H1 (cell line): Measurements from ENCODE around the gene CACNA2D4. TPM values are rescaled to one million over a fixed set of nuclear protein-coding genes. Genes with fewer than 3 reads are reported as not detected.

ENCODE experiments used
- CTCF ChIA-PET: fragments of 300-600 bp; sonication (Branson Sonifier 250); formaldehyde crosslinking; loops from one replicate; lab custom pipeline; 2021; ENCODE audit not compliant: partially characterized antibody; lab: Charles Lee
- POLR2A ChIA-PET: fragments of 300-600 bp; sonication (Branson Sonifier 250); formaldehyde crosslinking; loops from one replicate; lab custom pipeline; 2021; ENCODE audit warnings: inconsistent platforms; ENCODE audit not compliant: partially characterized antibody; lab: Charles Lee
- DNase-seq, 2 experiments: peaks; one replicate each; pipeline versions ENCODE4 v3.0.0 to v3.0.0-alpha.2; 2010 to 2022; ENCODE audit warnings: low spot score in 2 of 2, low read depth in 1 of 2, mixed read lengths in 1 of 2
- FAIRE-seq: peaks from 2 replicates; lab custom pipeline; 2011; peaks lifted over from hg19 to GRCh38; lab: Jason Lieb, UNC
- H2AFZ ChIP-seq: 2 replicates; pipeline ENCODE4 v1.8.1; 2012; ENCODE audit warnings: low read length, inconsistent platforms
- H2AK5ac ChIP-seq: 2 replicates; pipeline ENCODE4 v1.6.1; 2013; ENCODE audit warnings: low read depth, low read length
- H2BK120ac ChIP-seq: replicated peaks from 2 replicates; pipeline ENCODE3; 2013; ENCODE audit warnings: low read depth, low read length, inconsistent platforms
- H2BK12ac ChIP-seq: 2 replicates; pipeline ENCODE4 v1.6.1; 2013; ENCODE audit warnings: low read depth, low read length
- H2BK15ac ChIP-seq: 2 replicates; pipeline ENCODE4 v1.6.1; 2013; ENCODE audit warnings: low read length
- H2BK20ac ChIP-seq: 2 replicates; pipeline ENCODE4 v1.6.1; 2013; ENCODE audit warnings: low read length
- H2BK5ac ChIP-seq: 2 replicates; pipeline ENCODE4 v1.6.1; 2013; ENCODE audit warnings: low read depth, low read length
- H3K14ac ChIP-seq: 2 replicates; pipeline ENCODE4 v1.6.1; 2013; ENCODE audit warnings: inconsistent platforms; ENCODE audit not compliant: insufficient read length
- H3K18ac ChIP-seq: 2 replicates; pipeline ENCODE4 v1.6.1; 2013; ENCODE audit warnings: low read length; ENCODE audit errors: extremely low read depth
- H3K23ac ChIP-seq: 2 replicates; pipeline ENCODE4 v1.6.1; 2013; ENCODE audit warnings: inconsistent platforms; ENCODE audit not compliant: insufficient read length
- H3K23me2 ChIP-seq: 2 replicates; pipeline ENCODE4 v1.6.1; 2013; ENCODE audit warnings: low read depth, low read length
- H3K27ac ChIP-seq: 2 replicates; pipeline ENCODE4 v1.6.1; 2011; ENCODE audit warnings: low read depth, low read length, inconsistent platforms
- H3K27me3 ChIP-seq, 4 experiments: replicated peaks in 1 of 4; 1 replicate in 1 of 4; 2 replicates in 3 of 4; pipeline versions ENCODE4 v1.6.1 to v1.8.1; 2011 to 2013; ENCODE audit warnings: low read length in 3 of 4, mild to moderate bottlenecking in 3 of 4, inconsistent platforms in 2 of 4, mixed read lengths in 2 of 4, moderate library complexity in 1 of 4; ENCODE audit not compliant: control insufficient read depth in 3 of 4, insufficient read depth in 3 of 4; ENCODE audit errors: extremely low read depth in 1 of 4
- H3K36me3 ChIP-seq, 4 experiments: 2 replicates each; pipeline versions ENCODE4 v1.6.1 to v1.8.1; 2011 to 2013; ENCODE audit warnings: mild to moderate bottlenecking in 4 of 4, low read length in 3 of 4, moderate library complexity in 2 of 4, control low read depth in 1 of 4, inconsistent platforms in 1 of 4; ENCODE audit not compliant: insufficient read depth in 4 of 4, control insufficient read depth in 2 of 4
- H3K4ac ChIP-seq: replicated peaks from 2 replicates; pipeline ENCODE3; 2013; ENCODE audit warnings: low read length, low read depth, mixed read lengths, inconsistent platforms; ENCODE audit not compliant: insufficient read length
- H3K4me1 ChIP-seq, 4 experiments: replicated peaks in 1 of 4; 1 replicate in 1 of 4; 2 replicates in 3 of 4; pipeline versions ENCODE4 v1.6.1 to v1.8.1; 2011 to 2013; ENCODE audit warnings: low read length in 3 of 4, inconsistent platforms in 2 of 4, mixed read lengths in 1 of 4; ENCODE audit not compliant: insufficient read depth in 4 of 4, control insufficient read depth in 3 of 4
- H3K4me2 ChIP-seq, 2 experiments: 2 replicates each; pipeline versions ENCODE4 v1.6.1 to v1.8.1; 2011 to 2013; ENCODE audit warnings: low read depth in 2 of 2, low read length in 2 of 2, control low read depth in 1 of 2, inconsistent platforms in 1 of 2, mild to moderate bottlenecking in 1 of 2; ENCODE audit not compliant: insufficient read depth in 1 of 2
- H3K4me3 ChIP-seq, 4 experiments: fragments of 200-600, 300-600 bp in 1 of 4; sonication (generic), shearing (Covaris generic), sonication (Bioruptor Twin) in 1 of 4; 2 replicates each; pipeline versions ENCODE4 v1.5.1 to v1.8.1; 2011 to 2016; ENCODE audit warnings: low read length in 4 of 4, low read depth in 3 of 4, control low read depth in 2 of 4, inconsistent platforms in 2 of 4, mild to moderate bottlenecking in 2 of 4, mixed read lengths in 1 of 4, moderate library complexity in 1 of 4; ENCODE audit not compliant: insufficient read depth in 2 of 4; ENCODE audit errors: extremely low read depth in 1 of 4
- H3K56ac ChIP-seq: replicated peaks from 2 replicates; pipeline ENCODE3; 2013; ENCODE audit warnings: low read depth, mild to moderate bottlenecking, mixed read lengths, low read length, inconsistent platforms; ENCODE audit not compliant: insufficient read length
- H3K79me1 ChIP-seq: 2 replicates; pipeline ENCODE4 v1.6.1; 2013; ENCODE audit warnings: low read depth, low read length, control low read depth
- H3K79me2 ChIP-seq, 2 experiments: 2 replicates each; pipeline versions ENCODE4 v1.6.1 to v1.8.1; 2012 to 2013; ENCODE audit warnings: low read length in 2 of 2, mild to moderate bottlenecking in 2 of 2, inconsistent platforms in 1 of 2; ENCODE audit not compliant: insufficient read depth in 2 of 2, control insufficient read depth in 1 of 2
- H3K9ac ChIP-seq, 4 experiments: replicated peaks in 1 of 4; 1 replicate in 1 of 4; 2 replicates in 3 of 4; pipeline versions ENCODE4 v1.6.1 to v1.8.1; 2011 to 2013; ENCODE audit warnings: low read depth in 3 of 4, low read length in 3 of 4, control low read depth in 2 of 4, mild to moderate bottlenecking in 2 of 4, moderate library complexity in 2 of 4, inconsistent platforms in 1 of 4; ENCODE audit errors: extremely low read depth in 1 of 4
- H3K9me3 ChIP-seq, 2 experiments: 2 replicates each; pipeline versions ENCODE4 v1.6.1 to v1.8.1; 2012 to 2013; ENCODE audit warnings: mild to moderate bottlenecking in 2 of 2, moderate library complexity in 2 of 2, control low read depth in 1 of 2, inconsistent platforms in 1 of 2, low read depth in 1 of 2, low read length in 1 of 2, mixed read lengths in 1 of 2; ENCODE audit not compliant: insufficient read depth in 2 of 2
- H4K20me1 ChIP-seq, 2 experiments: replicated peaks in 1 of 2; 2 replicates each; pipeline versions ENCODE3 to v1.8.1; 2011 to 2013; ENCODE audit warnings: inconsistent platforms in 2 of 2, low read length in 2 of 2, mild to moderate bottlenecking in 1 of 2; ENCODE audit not compliant: insufficient read depth in 2 of 2, control insufficient read depth in 1 of 2
- H4K5ac ChIP-seq: 2 replicates; pipeline ENCODE4 v1.6.1; 2013; ENCODE audit warnings: low read length, low read depth, mixed read lengths, inconsistent platforms; ENCODE audit not compliant: insufficient read length
- H4K8ac ChIP-seq: 2 replicates; pipeline ENCODE4 v1.8.0; 2013; ENCODE audit warnings: mild to moderate bottlenecking, moderate library complexity, low read length, inconsistent platforms; ENCODE audit not compliant: insufficient read depth; ENCODE audit errors: extremely low read depth
- H4K91ac ChIP-seq: replicated peaks from 2 replicates; pipeline ENCODE3; 2013; ENCODE audit warnings: low read length, mixed read lengths, inconsistent platforms; ENCODE audit not compliant: insufficient read length
- BRCA1 ChIP-seq: IDR thresholded peaks from 2 replicates; pipeline ENCODE4 v1.6.1; 2012; ENCODE audit warnings: low read depth, low read length, improper control_type of control experiment
- CBX8 ChIP-seq: fragments of 300-800, 300-1000 bp; sonication (generic); IDR thresholded peaks from 2 replicates; pipeline ENCODE4 v1.7.1; 2016; ENCODE audit warnings: low read depth, low read length, borderline replicate concordance
- CTBP2 ChIP-seq: IDR thresholded peaks from 2 replicates; pipeline ENCODE4 v1.7.0; 2011; ENCODE audit warnings: borderline replicate concordance, mild to moderate bottlenecking, moderate library complexity, mixed read lengths, low read length; ENCODE audit not compliant: insufficient read depth, insufficient read length
- FOSL1 ChIP-seq: IDR thresholded peaks from 2 replicates; pipeline ENCODE4 v1.6.1; 2011; ENCODE audit warnings: mild to moderate bottlenecking, low read depth, low read length, moderate library complexity; ENCODE audit not compliant: insufficient read depth
- GTF2F1 ChIP-seq: IDR thresholded peaks from 2 replicates; pipeline ENCODE4 v1.6.1; 2012; ENCODE audit warnings: low read depth, low read length, improper control_type of control experiment, borderline replicate concordance
- HDAC6 ChIP-seq: IDR thresholded peaks from one replicate; pipeline ENCODE4 v1.7.1; 2012; ENCODE audit warnings: low read depth, mild to moderate bottlenecking, inconsistent platforms, low read length, moderate library complexity
- RAD21 ChIP-seq, 2 experiments: IDR thresholded peaks in 1 of 2; conservative IDR thresholded peaks in 1 of 2; 2 replicates each; pipeline ENCODE4 v1.6.1; 2011; ENCODE audit warnings: low read depth in 2 of 2, low read length in 2 of 2, improper control_type of control experiment in 1 of 2, inconsistent platforms in 1 of 2, mild to moderate bottlenecking in 1 of 2, moderate library complexity in 1 of 2
- RFX5 ChIP-seq: IDR thresholded peaks from 2 replicates; pipeline ENCODE4 v1.6.1; 2011; ENCODE audit warnings: low read depth, low read length, improper control_type of control experiment, borderline replicate concordance
- SIRT6 ChIP-seq: IDR thresholded peaks from one replicate; pipeline ENCODE4 v1.7.1; 2012; ENCODE audit warnings: low read length, inconsistent platforms
- TBP ChIP-seq: IDR thresholded peaks from 2 replicates; pipeline ENCODE4 v1.6.1; 2011; ENCODE audit warnings: low read depth, low read length, improper control_type of control experiment
- TCF12 ChIP-seq: IDR thresholded peaks from 2 replicates; pipeline ENCODE4 v1.6.1; 2011; ENCODE audit warnings: low read depth, mild to moderate bottlenecking, low read length
- WGBS, 2 experiments: shearing (Covaris generic) in 1 of 2; methylation state at CpG; one replicate each; pipeline versions ENCODE4 v1.1.6 to v1.1.7; 2013 to 2015; ENCODE audit warnings: low lambda C conversion rate in 2 of 2, mixed read lengths in 2 of 2, inconsistent platforms in 1 of 2, low coverage in 1 of 2, missing lambda C conversion rate in 1 of 2; ENCODE audit not compliant: insufficient replicate concordance in 2 of 2, insufficient coverage in 1 of 2, insufficient read length in 1 of 2; ENCODE audit errors: extremely low coverage in 1 of 2, missing lambda C conversion rate in 1 of 2; 5-methylcytosine and 5-hydroxymethylcytosine counted together
- polyA plus RNA-seq, 7 experiments: library from polyadenylated mRNA; depleted of rRNA in 3 of 7; stranded (reverse) in 5 of 7; unstranded in 2 of 7; fragments of >200 nt in 5 of 7; fragments of 200-250 nt in 2 of 7; gene quantifications; 1 replicate in 5 of 7; 2 replicates in 1 of 7; 4 replicates in 1 of 7; pipeline versions ENCODE4 v1.2.1 to v1.2.3, GENCODE V29; 2011 to 2013; ENCODE audit warnings: missing spikeins in 2 of 7, mixed read lengths in 2 of 7
- total RNA-seq: library from RNA; stranded (reverse); fragmentation: NEBNext Ultra II Directional; extraction: Animal tissue kit (Norgen Biotek cat#: 25700); gene quantifications from 2 replicates; pipeline ENCODE4 v1.2.1, GENCODE V29; 2021

CACNA2D4 gene
- total and polyA plus RNA-seq, 2 of the 8 experiments (the other 6 are each of a cell fraction or from before 2014, with no cell fraction given) = 0.44 to 0.88 TPM

- DNase-seq = no peak
- Histone ChIP-seq H3K4me3 (no peak overlapping the region), H3K27me3 (no peaks in the 10 kb centered on the region), H3K56ac (no peak overlapping the region), H4K5ac (no peak overlapping the region), H2AK5ac (no peak overlapping the region), H3K9me3 (no peaks in the 10 kb centered on the region), H3K23ac (no peak overlapping the region), H4K91ac (no peak overlapping the region), H3K18ac (no peak overlapping the region), H3K79me2 (peaks cover 0 to 38% of the 10 kb centered on the region in 2 experiments; a peak in 2 of 4 replicates), H3K4ac (no peak overlapping the region), H3K4me2 (no peak overlapping the region), H2BK15ac (no peak overlapping the region), H2BK12ac (no peak overlapping the region), H2AFZ (no peak overlapping the region), H2BK120ac (no peak overlapping the region), H2BK20ac (no peak overlapping the region), H2BK5ac (no peak overlapping the region), H3K9ac (no peak overlapping the region), H3K23me2 (no peaks in the 10 kb centered on the region; the same call in 1 of the 2 replicates), H3K79me1 (peaks cover 3% of the 10 kb centered on the region; the same call in 1 of the 2 replicates), H4K20me1 (peaks cover 6 to 8% of the 10 kb centered on the region in 2 experiments), H3K36me3 (peaks cover 0 to 7% (median 5%) of the 10 kb centered on the region in 4 experiments; a peak in 4 of 8 replicates), H3K14ac (no peak overlapping the region), H4K8ac (no peak overlapping the region), H3K27ac (no peak overlapping the region), H3K4me1 (peaks cover 0 to 3% (median 0%) of the 10 kb centered on the region in 4 experiments; a peak in 2 of 7 replicates)
- CTCF ChIA-PET = interaction anchor here (0.6 to 1.5 kb wide), 4 partner anchors 9 to 118 kb away, joined by 3 to 5 read pairs (median 4); no protein-coding TSS in a partner anchor
- FAIRE-seq = no peak
- POLR2A ChIA-PET = no interaction called here
- 87% methylated on average over 8 of the region's 8 CpGs; no CpG with 5 or more reads in 1 of the 2 experiments for WGBS, 2 experiments
- no peak for TF ChIP-seq BRCA1
- TF ChIP-seq TCF12 = no peak
- TF ChIP-seq HDAC6 = no peak
- no peak for TF ChIP-seq FOSL1
- TF ChIP-seq SIRT6 = no peak
- no peak for TF ChIP-seq CTBP2
- no peak for TF ChIP-seq GTF2F1
- no peak for TF ChIP-seq RFX5
- TF ChIP-seq RAD21 (IDR thresholded peaks at IDR 0.05 in 1 of 2, conservative IDR thresholded peaks at IDR 0.05 in 1 of 2; ENCODE audit: low read depth in 2 of 2, low read length in 2 of 2) = no peak
- no peak for TF ChIP-seq TBP
- TF ChIP-seq CBX8 = no peak
Measured at GRCh38 chr12:1769809-1770494, 148.5 kb downstream of the CACNA2D4 start.
